GM21737 (cell line): ENCODE results near the gene AGAP3.

ENCODE experiments used
- ATAC-seq: cut with Tn5 transposase; IDR thresholded peaks from one replicate; pipeline ENCODE4 v1.9.1; 2021; ENCODE audit warnings: mild to moderate bottlenecking, moderate library complexity; ENCODE audit not compliant: unreplicated experiment

Gene AGAP3

DNA sequence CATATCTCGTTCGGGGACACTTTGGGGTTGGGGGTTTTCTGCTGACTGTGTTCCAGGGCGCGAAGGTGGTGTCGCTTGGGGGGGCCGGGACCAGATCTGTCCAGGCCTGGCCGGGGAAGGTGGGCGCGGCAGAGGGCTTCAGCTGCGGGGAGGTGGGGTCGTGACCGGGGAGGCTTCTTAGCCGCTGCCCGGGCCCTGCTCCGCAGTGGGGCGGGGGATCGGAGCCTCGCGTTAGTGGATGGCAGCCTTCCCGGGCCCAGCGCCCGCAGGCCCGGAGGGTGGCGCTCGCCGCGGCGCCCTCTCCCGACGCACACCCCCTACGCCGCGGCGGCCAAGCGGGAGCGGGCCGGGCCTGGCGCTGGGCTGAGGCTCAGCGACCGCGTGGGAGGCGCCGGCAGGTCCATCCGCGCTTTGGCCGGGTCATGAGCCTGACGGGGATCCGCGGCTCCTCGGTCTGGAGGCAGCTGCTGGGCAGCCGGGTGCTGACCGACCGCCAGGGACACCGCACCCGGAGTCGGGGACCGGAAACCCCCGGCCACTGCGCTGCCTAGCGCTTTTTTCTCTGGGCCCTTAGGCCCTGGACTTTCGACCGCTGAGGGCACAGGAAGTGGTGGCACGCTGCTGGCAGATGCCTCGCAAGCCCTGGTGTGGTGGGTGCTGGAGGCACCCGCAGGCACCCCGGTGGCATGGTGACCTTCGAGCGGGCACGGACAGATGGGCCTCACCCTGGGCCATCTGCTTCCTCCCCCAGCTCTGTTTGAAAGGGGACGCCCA, 1.2 kb downstream of the AGAP3 start:
- ATAC-seq: no peak

DNA sequence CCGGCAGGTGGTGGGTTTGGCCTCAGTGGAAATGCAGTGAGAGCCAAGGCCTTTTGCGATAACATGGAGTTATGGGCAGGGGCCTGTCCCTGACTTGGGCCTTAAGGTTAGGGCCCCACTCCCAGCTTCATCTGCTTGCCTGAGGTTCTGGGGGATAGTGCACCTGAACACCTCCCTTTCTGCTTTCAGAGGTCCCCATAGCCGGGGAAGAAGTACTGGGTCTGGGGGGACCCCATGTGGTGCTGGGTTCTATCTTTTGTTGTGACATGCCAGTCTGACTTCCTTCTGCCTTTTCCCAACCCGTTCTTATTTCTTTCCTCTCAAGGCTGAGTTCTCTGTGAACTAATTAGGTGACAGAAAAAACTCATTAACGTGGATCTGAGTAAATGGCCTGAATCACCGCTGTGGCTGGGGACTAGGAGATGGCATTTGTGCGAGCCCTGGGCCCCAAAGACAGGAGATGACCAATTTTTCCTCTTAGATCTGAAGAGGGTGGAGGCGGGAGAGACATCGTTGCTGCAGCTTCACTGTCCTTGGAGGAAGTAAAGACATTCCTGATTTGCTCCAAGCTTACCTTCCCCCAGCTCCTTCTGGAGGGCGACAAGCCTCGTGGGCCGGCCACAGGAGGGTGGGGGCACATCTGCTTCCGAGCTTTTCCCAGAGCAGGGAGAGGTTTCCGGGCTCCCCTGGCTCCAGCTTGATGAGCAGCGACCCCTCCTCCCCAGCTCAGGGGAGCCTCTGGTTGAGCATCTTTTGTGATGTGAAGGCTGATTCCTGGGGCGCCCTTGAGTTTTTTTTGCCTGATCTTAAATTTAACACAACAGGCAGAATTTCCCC, 2.0 kb downstream of the AGAP3 start:
- ATAC-seq: no peak

DNA sequence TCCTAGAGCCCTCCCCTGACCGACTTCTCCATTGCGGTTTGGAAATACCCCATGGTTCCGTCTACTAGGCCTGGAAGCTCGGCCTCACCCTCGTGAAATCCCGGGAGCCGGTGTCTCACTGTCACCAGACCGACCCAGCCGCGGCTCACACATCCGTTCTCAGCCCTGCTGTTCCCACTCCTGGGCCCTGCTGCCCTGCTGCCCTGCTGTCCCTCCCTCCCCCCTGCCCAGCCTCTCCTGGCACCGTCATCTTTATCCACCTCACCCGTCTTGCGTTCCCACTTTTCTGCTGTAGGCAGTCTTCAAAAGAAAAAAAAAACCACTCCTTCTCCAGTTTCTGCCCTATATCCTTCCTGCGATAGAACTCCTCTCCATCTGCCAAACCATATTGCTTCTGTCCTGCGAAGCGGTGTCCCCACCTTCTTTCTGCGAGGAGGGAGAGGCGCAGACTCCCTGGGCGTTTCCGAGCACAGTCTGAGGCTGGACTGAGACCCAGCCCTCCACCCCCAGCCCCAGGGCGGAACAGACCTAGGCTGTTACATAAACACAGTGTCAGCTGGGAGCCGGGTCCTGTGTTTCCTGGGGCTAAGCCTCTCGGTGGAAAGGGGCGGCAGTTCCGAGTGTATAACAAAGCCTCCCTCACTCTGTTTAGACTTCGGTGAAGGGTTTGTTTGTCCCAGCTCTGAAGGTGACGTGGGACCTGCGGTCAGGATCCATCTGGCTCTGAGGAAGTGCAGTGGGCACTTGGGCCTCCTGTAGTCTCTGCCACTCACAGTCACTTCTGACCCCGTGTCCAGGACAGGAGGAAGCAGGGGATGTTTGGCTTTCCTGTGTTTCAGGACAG, 2.8 kb downstream of the AGAP3 start:
- ATAC-seq: no peak

DNA sequence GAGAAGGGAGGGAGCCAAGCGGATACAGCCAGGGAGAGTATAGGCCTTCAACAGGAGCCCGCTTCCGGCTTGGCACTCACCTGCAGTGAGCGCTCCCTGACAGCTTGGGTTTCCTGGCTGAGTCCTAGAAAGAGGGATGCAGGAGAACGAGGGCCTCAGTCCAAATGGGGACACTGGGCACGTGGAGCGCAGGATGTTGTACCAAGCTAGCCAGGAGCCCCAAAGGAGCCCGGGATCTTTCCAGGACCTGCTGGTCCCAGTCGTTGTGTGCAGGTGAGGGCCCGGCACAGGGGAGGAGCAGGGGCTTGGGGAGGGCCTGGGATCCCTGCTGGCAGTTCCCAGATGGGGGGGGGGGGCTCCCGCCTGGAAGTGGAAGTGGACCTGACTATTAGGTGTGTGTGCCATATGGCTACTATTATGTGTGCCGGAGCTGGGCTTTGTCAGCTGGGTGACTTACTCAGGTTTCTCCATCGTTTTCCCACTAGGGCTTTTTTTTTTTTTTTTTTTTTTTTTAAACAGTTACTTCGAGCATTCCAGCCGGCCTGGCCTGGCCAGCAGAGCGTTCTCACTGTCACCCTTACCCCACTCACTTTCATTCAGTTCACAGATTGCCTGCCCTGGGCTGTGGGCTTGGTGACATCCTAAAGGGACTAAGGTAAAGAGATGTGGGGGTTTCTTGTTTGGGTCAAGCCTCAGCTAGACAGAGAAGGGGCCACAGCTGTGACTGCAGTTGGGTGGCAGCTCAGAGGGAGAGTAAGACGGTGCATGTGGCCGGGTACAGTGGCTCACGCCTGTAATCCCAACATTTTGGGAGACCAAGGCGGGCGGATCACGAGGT, 3.8 kb downstream of the AGAP3 start:
- no peak for ATAC-seq

DNA sequence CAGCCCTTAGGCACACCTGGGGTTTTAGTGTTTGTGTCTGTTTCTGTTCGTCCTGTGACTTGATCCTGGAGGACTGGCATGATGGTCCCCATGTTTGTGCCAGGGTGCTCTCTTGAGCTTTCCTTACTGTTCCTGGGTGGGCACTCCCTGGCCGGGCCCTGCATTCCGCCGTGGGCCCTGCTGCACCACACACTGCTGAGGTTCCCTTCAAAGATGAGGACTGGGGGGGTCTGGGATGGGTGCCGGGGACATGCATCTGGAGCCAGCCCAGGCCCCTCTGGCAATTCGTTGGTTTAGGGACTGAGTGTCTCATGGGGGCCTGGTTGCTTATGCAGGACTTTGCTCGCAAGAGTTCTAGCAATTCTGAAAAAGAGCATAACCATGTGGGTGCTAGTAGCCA, 4.7 kb downstream of the AGAP3 start:
- no peak for ATAC-seq

DNA sequence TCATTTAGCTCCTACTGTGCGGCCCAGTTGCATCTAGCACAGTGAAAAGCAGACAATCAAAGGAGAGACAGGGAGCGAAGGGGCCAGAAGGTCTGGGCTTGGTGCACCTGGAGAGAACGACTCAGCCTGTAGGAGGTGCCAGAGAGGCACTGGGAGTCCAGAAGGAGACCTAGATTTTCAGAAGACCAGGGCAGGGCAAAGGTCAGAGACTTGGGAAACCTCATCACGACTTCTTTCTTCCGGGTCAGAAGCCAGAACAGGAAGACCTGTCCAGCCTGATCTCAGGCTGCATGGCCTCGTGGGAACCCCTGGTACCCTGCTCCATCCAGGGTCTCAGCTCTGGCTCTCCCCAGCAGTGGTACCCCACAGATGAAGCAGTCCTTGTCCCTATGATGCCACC, 5.2 kb downstream of the AGAP3 start:
- no peak for ATAC-seq

DNA sequence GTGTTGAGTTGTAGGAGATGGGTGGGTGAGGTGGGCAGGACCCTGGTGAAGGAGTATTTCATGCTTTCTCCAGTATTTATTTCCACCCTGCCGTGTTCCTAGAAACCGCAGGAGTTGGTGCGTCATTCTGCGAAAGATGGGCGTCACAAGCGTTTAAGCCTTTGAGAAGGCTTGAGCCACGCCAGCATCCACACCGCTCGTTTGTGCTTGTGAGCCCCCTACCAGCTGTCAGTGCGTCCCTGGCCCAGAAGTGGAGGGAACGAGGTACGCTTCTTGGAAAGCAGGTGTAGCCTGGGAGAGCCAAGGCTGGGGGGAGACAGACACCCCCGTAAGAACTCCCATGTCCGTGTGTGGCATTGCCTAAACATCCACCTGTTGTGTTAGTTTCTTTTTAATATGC, 5.7 kb downstream of the AGAP3 start:
- no peak for ATAC-seq

DNA sequence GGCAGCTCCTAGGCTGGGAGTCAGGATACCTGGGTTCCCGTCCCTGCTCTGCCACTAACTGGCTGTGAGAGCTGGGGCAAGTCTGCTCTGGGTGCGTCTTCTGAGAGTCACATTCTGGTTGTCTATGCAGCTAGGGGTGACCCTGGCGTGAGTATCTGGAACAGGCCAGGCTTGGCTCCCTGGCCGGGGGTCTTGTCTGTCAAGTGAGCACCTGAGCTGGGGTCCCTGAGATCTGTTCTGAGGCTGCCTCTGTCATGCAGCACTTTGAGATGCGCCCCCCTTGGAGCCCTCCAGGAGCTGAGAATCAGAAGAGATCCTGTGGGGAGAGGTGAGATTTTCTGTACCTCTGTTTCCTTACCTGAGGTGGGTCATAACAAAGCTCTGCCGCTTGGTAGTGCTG, 7.5 kb downstream of the AGAP3 start:
- ATAC-seq: no peak

DNA sequence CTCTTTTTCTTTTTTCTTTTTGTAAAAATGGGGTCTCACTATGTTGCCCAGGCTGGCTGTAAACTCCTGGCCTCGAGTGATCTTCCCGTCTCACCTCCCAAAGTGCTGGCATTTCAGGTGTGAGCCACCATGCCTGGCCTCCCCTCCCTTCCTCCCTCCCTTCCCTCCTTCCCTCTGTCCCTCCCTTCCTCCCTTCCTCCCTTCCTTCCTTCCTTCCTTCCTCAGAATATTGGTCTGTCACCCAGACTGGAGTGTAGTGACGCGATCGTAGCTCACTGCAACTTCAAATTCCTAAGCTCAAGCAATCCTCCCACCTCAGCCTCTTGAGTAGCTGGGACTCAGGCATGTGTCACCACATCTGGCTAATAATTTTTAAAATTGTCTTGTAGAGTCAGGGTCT, 8.4 kb downstream of the AGAP3 start:
- no peak for ATAC-seq

DNA sequence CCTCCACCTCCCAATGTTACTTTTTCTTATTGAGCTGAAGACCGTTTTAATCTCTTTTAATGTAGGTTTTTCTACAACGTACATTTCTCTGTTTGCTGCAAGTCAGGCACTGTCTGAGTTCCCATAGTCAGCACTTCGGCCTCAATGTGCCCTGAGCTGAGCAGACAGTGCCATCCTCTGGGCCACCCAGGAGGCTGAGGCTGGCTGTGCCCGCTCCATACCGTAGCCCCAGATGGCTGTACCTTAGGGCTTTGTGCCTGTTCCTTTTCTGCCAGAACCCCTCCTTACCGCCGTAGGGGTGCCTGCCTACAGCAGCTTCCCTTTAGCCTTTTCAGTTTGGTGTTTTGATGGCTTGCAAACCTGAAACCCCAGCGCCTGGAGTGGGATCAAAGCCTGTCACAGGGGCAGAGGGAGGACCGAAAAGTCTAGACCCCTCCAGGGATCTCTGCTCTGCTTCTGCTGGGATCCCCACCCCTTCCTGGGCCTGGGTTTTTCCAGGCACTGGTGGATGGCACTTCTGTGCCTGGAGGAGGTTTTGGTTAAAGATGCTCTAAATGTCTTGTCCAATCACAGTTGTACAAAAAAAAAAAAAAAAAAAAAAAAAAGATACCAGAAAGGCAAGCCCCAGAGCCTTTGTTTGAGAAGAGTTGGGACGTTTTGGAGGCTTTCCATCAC, 9.0 kb downstream of the AGAP3 start:
- no peak for ATAC-seq

DNA sequence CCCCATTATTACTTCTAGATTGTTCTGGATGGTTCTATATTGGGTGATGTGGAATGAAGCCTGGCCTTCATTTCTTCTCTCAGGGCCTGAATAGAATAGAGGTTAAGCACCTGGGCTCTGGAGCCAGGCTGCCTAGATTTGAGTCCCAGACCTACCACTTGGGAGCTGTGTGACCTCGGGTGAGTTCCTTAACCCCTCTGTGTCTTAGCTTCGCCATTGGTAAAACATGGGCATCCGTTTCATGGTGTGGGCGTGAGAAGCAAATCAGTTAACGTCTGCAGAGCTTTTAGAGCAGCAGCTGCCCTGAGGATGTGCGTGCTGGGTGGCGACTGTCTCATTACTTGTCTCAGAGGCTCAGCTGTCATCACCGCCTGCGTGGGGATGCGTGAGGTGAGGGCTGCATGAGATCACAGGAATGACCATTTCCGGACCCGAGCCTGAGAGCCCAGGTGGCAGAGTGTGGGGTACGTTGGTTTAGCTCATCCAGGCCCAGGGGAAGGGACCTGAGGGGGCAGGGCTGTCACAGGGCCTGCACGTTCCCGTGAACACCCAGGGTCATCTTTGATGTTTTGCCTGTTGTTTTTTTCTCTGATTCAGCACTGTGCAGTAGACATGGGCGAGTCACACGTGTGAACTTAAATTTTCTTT, 9.7 kb downstream of the AGAP3 start:
- no peak for ATAC-seq

DNA sequence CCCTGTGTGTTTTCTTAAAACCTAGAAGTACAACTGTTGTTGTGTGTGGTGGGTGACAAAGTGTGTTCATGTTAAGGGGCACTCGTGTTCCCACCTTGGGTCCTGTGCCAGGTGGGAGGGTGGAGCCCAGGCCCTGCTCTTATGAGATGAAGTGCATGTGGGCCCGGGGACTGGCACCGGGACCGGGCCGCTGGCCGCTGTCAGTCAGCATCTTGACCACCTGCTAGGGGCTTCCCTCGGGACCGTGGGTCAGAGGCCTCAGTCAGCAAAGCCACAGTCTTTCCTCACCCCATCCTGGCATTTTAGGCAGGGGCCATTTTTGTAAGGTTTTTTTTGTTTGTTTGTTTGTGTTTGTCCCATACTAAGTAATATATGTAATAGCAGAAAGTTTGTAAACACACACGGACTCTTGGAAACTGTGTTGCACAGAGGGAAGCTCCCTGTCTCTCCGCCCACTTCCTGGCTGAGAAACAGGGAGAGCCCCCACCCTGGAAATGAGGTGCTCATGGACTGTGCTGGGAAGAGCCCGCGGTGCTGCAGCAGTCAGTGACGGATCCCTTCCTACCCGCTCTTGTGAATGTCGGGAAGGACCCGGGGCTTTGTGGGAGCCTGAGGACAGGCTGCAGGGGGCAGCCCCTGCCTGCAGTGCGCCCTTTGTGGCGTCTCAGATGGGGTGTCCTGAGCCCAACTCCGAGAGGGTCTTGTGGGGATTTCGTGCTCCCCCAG, 13.4 kb downstream of the AGAP3 start:
- ATAC-seq: no peak

DNA sequence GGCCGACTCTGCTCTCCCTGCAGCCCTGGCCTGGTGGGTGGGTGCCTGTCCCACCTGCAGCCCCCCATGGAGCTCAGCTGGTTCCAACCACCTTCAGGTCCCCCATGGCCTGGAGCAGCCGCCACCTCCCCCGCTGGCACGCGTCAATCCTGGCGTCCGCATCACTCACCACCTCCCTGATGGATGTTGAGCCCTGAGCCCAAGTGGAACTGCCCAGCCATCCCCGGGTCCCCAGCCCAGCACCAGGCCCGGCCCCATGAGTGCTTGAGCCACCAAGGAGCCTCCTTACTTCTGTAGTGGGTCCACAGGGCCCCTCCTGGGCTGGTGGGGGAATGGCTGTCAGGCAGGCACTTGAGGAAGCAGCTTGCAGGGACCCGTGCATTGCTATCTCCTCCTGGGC, 14.6 kb downstream of the AGAP3 start:
- ATAC-seq: no peak

DNA sequence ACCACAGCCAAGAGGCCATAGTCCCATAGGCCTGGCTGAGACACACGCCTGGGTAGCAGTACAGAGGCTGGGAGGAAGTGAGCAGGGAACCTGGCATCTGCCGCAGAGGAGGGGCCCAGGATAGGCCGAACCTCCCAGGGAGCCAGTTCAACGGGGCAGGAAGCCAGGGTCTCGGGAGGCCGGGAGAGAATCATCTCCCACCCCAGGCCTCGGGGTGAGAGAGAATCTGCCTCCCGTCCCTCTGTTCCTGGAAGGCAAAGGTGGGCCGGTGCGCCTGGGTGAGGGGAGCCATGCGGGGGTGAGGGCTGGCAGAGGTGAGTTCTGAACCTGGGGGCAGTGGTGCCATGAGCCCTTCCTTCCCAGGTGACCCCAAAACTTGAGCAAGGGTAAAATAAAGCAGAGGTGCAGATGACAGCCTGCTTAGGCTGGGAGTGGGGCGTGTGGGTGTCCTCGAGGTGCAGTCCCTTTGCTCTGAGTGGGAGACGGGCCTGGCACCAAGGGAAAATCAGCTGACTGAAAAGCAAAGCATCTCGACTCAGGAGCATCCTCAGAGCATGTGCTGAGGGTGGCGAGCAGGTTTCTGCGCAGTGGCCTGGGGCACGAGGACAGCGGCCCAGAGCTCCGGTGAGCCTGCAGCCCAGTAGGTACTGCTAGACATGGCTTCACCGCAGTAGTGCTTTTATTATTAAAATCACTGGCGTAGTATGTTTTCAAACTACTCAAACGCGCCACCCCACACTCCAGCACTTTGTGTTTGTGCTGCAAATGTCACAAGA, 15.5 kb downstream of the AGAP3 start:
- ATAC-seq: no peak

DNA sequence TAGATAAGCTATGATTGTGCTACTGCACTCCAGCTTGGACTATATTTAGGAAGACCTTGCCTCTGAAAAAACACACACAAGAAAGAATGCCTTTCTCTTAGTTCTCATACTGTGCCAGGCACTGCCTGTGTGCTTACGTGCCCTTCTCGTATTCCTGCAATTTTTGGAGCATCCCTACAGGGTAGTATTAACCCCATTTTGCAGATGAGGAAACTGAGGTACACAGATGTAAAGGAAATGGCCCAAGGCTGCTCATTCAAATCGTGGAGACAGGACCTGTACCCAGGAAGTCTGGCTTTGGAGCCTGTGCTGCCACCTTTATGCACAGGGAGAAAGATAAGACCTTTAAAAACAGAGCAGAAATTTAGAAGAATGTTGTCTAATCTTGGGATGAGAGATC, 16.7 kb downstream of the AGAP3 start:
- ATAC-seq: no peak

DNA sequence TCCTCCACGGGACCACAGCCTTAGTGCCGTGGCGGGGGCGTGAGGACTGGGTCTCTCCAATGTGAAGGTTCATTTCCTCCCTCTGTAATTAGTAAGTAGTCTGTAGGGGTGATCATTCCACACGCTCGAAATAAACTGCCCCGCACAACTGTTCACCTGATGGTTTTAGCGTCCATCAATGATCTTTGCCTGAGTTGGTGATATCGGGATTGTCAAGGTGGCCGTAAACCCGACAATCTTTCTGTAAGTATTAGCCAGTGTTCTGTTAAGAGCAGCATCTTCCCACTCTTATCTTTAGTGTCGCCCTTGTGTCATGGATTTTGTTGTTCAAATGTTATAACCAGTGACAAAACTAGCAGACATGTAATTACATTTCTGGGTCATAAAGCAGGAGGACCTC, 17.7 kb downstream of the AGAP3 start:
- no peak for ATAC-seq

DNA sequence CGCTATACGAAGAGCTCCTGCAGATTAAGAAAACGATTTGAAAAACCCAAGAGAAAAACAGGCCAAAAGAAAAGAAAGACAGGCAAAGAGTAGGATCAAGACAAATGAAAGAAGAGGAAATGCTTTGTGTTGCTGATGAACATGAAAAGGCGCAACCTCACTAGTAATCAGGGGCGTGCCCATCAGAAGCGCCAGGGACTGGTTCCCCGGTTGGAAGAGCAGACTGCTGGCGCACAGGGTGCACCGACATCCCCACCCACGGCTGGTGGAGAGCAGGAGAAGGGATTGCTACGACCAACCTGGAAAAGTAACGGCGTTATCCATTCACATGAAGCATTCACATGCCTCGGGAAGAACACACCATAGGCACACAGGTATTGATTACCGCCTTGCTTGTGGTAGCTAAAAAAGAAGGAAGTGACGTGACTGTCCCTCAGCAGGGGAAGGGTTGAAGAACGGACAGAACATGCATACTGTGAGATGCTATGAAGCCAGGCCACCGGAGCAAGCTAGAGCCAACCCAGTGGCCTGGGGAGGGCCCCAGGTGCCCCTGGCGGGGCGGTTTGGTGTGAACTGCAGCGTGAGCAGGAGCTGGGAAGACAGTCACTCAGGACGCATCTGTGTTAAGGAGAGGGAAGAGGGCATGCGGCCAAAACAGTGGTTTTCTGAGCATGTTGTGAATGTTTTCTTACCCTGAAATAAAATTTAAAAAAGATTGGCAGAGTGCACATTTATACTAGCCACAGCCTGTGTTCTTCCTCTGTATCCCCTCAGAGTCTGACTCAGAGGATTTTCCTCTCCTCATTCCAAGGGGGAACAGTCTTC, 18.3 kb downstream of the AGAP3 start:
- no peak for ATAC-seq
